Cardiac muscle cell (in vitro differentiated cells and primary cell): ENCODE measurements around the gene PDE8A. TPM values are rescaled to one million over a fixed set of nuclear protein-coding genes. Genes with fewer than 3 reads are reported as not detected.

Experiments used
- DNase-seq, 2 donors: peaks; one replicate each; pipeline versions ENCODE4 v3.0.0 to v3.0.0-alpha.2; 2010 to 2017; ENCODE audit warnings: low read depth in 1 of 2, low spot score in 1 of 2
- H3K27ac ChIP-seq: fragments of 200-600 bp; sonication (generic); 2 replicates; pipeline ENCODE4 v1.5.1; 2016
- H3K27me3 ChIP-seq: fragments of 200-600 bp; sonication (generic); 2 replicates; pipeline ENCODE4 v1.6.0; 2016; ENCODE audit warnings: control low read depth
- H3K36me3 ChIP-seq: fragments of 200-600 bp; sonication (generic); 2 replicates; pipeline ENCODE4 v1.5.1; 2016; ENCODE audit warnings: control low read depth
- H3K4me1 ChIP-seq: fragments of 200-600 bp; sonication (generic); 2 replicates; pipeline ENCODE4 v1.8.1; 2017; ENCODE audit warnings: low read depth, mild to moderate bottlenecking, mixed run types
- H3K4me3 ChIP-seq: fragments of 200-600 bp; sonication (generic); 2 replicates; pipeline ENCODE4 v1.5.1; 2016; ENCODE audit warnings: mild to moderate bottlenecking
- H3K9me3 ChIP-seq: fragments of 200-600 bp; sonication (generic); 2 replicates; pipeline ENCODE4 v1.5.1; 2017; ENCODE audit warnings: low read depth, mild to moderate bottlenecking, control low read depth
- CTCF ChIP-seq: IDR thresholded peaks from 2 replicates; pipeline ENCODE4 v1.5.1; 2012; ENCODE audit warnings: low read depth, mild to moderate bottlenecking, low read length
- polyA plus RNA-seq: library from polyadenylated mRNA; unstranded; fragments of >200 nt; fragmentation: Nextera tagmentation; extraction: Ambion mirVana; gene quantifications from 2 replicates; pipeline ENCODE4 v1.2.1, GENCODE V29; 2016
- total RNA-seq: library from RNA; depleted of rRNA; stranded (reverse); fragments of >200 nt; gene quantifications from 2 replicates; pipeline ENCODE4 v1.2.3, GENCODE V29; 2016

The PDE8A gene
- total and polyA plus RNA-seq, 2 experiments from 2014 or later = 10.2 to 26.8 TPM

DNA sequence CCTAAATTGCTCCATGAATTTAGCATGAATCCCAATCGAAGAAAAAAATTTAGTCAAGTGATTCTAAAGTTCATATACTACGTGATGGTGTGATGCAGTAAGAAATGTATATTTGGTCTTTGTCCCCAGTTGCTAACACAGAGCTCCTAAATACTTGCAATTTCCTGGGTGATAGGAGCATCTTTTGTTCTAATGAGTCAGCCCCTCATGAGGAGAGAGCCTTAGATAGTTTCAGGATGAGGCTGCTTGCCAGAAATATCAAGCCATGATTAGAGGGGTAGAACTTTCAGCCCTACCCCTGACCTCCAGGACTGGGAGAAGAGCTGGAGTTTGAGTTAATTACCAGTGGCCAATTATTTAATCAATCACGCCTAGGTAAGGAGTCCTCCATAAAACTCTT, 170.2 kb downstream of the PDE8A start:
- DNase-seq = no peak
- Histone ChIP-seq H3K4me3 (no peak overlapping the region), H3K9me3 (no peaks in the 10 kb centered on the region), H3K27me3 (no peaks in the 10 kb centered on the region), H3K4me1 (no peaks in the 10 kb centered on the region), H3K27ac (no peak overlapping the region), H3K36me3 (no peaks in the 10 kb centered on the region)
- TF ChIP-seq CTCF = no peak

- Histone ChIP-seq H3K27me3 (no peaks in the 10 kb centered on the region), H3K27ac (no peak overlapping the region), H3K4me1 (no peaks in the 10 kb centered on the region), H3K36me3 (no peaks in the 10 kb centered on the region), H3K9me3 (no peaks in the 10 kb centered on the region), H3K4me3 (no peak overlapping the region)
- TF ChIP-seq CTCF = no peak
- no peak for DNase-seq
These were observed 172.4 kb downstream of the PDE8A start for GRCh38 chr15:85154061-85154460.

DNA sequence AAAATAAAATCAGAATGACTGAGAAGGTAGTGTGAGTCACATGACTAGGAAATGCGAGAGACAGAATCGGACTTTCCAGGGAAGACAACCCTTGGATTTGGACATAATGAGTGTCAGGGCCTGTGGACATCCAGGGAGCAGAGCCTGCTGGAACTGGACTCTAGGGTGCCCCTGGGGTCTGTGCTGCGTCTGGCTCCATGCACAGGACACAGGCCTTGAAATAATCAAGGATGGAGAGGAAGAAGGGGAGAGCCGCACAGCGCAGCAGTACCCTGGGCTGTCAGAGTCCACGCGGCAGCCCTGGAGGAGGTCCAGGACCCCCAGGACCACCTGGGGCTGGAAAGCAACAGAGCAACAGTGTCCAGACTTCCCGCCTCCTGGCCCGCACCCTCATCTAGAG, 173.7 kb downstream of the PDE8A start:
- no peaks in the 10 kb centered on the region for H3K4me1 ChIP-seq
- H3K9me3 ChIP-seq = no peaks in the 10 kb centered on the region
- H3K27me3 ChIP-seq = no peaks in the 10 kb centered on the region
- no peak overlapping the region for H3K27ac ChIP-seq
- H3K4me3 ChIP-seq = no peak overlapping the region
- H3K36me3 ChIP-seq = no peaks in the 10 kb centered on the region
- TF ChIP-seq CTCF = no peak
- DNase-seq = no peak

GRCh38 chr15:85155857-85156256, 174.2 kb downstream of the PDE8A start:
- no peaks in the 10 kb centered on the region for H3K4me1 ChIP-seq
- no peak overlapping the region for H3K4me3 ChIP-seq
- H3K27me3 ChIP-seq = no peaks in the 10 kb centered on the region
- no peaks in the 10 kb centered on the region for H3K9me3 ChIP-seq
- TF ChIP-seq CTCF = no peak
- no peaks in the 10 kb centered on the region for H3K36me3 ChIP-seq
- no peak for DNase-seq
- H3K27ac ChIP-seq = no peak overlapping the region

DNA sequence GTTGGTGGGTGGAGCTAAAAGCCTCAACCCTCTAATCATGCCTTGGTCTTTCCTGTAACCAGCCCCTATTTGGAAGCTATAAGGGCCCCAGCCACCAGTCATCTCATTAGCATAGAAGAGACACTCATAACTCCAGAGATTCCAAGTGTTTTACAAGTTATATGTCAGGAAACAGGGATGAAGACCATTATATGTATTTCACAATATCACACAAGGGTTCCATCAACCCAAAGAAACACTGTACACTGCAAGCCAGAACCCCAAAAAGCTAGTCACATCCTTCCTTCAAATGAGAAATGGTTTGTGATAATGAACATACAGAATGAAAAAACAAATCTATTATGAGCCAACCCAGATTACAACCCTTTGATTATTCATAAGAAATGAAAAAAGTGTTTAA, 175.7 kb downstream of the PDE8A start:
- Histone ChIP-seq H3K27me3 (no peaks in the 10 kb centered on the region), H3K36me3 (no peaks in the 10 kb centered on the region), H3K4me1 (no peaks in the 10 kb centered on the region), H3K27ac (no peak overlapping the region), H3K4me3 (no peak overlapping the region), H3K9me3 (no peaks in the 10 kb centered on the region)
- DNase-seq = no peak
- TF ChIP-seq CTCF = no peak

DNA sequence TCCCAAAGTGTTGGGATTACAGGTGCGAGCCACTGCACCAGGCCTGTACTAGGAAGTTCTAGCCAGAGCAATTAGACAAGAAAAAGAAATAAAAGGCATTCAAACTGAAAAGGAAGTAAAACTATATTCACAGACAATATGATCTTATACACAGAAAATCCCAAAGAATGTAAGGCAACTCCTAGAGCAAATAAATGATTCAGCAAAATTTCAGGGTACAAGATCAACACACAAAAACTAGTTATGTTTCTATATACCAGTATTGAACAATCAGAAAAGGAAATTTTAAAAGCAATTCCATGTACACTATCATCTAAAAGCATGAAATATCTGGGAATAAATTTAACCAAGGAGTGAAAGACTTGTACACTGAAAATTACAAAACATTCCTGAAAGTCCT, 180.6 kb downstream of the PDE8A start:
- Histone ChIP-seq H3K27ac (no peak overlapping the region), H3K4me3 (no peak overlapping the region), H3K4me1 (no peaks in the 10 kb centered on the region), H3K9me3 (no peaks in the 10 kb centered on the region), H3K27me3 (no peaks in the 10 kb centered on the region), H3K36me3 (no peaks in the 10 kb centered on the region)
- no peak for DNase-seq
- no peak for TF ChIP-seq CTCF
